ENCODE measurements around the gene STK32A. TPM values are rescaled to one million over a fixed set of nuclear protein-coding genes. Genes with fewer than 3 reads are reported as not detected.
A peak's percentile ranks its signal among the peaks of the same experiment; 100 is the strongest.

The STK32A gene
- total and polyA plus RNA-seq, 2 experiments from 2014 or later = 2.4 to 2.8 TPM

DNA sequence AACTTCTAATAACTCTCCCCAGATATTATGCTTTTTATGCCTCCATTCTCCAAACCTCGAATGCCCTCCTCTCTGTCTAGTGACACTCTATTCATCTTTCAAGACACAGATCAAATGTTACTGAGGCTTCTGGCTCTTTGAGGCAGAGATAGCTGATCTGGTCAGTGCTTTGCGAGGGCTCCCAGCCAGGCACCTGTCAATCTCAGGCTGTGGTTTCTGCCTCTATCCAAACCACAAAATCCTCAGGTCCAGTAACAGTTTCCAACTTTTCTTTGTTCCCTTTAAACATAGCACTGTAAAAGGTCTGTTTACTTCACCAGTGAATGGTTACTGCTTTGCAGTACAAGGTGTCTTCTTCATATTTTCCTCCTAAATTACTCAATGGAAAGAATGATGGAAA is 11.5 kb upstream of the STK32A start:
- Mint-ChIP-seq H3K27ac (no peak overlapping the region), H3K4me1 (peaks cover 10% of the 10 kb centered on the region), H3K9me3 (no peaks in the 10 kb centered on the region), H3K4me3 (no peak overlapping the region), H3K27me3 (ENCODE audit: insufficient read depth, low read depth, poor library complexity) (no peaks in the 10 kb centered on the region), H3K36me3 (ENCODE audit: low read depth) (no peaks in the 10 kb centered on the region)
- no peak overlapping the region for H3K4me3 ChIP-seq
- H3K4me2 ChIP-seq = peak overlapping the region; percentile 50
- no peaks in the 10 kb centered on the region for H3K9me2 ChIP-seq (ENCODE audit: insufficient read depth)
- H3K27ac ChIP-seq (ENCODE audit: low read depth) = no peak overlapping the region
- H3K4me1 ChIP-seq (ENCODE audit: insufficient read depth) = peaks cover 14% of the 10 kb centered on the region
- no peak for TF ChIP-seq ZNF114 (CRISPR knock-in tag; IDR thresholded peaks at IDR 0.05)
- TF ChIP-seq, protein P1, sequence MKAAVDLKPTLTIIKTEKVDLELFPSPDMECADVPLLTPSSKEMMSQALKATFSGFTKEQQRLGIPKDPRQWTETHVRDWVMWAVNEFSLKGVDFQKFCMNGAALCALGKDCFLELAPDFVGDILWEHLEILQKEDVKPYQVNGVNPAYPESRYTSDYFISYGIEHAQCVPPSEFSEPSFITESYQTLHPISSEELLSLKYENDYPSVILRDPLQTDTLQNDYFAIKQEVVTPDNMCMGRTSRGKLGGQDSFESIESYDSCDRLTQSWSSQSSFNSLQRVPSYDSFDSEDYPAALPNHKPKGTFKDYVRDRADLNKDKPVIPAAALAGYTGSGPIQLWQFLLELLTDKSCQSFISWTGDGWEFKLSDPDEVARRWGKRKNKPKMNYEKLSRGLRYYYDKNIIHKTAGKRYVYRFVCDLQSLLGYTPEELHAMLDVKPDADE (IDR thresholded peaks at IDR 0.05) = no peak
- no peak for TF ChIP-seq EZH2 (IDR thresholded peaks at IDR 0.05; ENCODE audit: low read depth, unreplicated experiment)
- TF ChIP-seq, protein P2, sequence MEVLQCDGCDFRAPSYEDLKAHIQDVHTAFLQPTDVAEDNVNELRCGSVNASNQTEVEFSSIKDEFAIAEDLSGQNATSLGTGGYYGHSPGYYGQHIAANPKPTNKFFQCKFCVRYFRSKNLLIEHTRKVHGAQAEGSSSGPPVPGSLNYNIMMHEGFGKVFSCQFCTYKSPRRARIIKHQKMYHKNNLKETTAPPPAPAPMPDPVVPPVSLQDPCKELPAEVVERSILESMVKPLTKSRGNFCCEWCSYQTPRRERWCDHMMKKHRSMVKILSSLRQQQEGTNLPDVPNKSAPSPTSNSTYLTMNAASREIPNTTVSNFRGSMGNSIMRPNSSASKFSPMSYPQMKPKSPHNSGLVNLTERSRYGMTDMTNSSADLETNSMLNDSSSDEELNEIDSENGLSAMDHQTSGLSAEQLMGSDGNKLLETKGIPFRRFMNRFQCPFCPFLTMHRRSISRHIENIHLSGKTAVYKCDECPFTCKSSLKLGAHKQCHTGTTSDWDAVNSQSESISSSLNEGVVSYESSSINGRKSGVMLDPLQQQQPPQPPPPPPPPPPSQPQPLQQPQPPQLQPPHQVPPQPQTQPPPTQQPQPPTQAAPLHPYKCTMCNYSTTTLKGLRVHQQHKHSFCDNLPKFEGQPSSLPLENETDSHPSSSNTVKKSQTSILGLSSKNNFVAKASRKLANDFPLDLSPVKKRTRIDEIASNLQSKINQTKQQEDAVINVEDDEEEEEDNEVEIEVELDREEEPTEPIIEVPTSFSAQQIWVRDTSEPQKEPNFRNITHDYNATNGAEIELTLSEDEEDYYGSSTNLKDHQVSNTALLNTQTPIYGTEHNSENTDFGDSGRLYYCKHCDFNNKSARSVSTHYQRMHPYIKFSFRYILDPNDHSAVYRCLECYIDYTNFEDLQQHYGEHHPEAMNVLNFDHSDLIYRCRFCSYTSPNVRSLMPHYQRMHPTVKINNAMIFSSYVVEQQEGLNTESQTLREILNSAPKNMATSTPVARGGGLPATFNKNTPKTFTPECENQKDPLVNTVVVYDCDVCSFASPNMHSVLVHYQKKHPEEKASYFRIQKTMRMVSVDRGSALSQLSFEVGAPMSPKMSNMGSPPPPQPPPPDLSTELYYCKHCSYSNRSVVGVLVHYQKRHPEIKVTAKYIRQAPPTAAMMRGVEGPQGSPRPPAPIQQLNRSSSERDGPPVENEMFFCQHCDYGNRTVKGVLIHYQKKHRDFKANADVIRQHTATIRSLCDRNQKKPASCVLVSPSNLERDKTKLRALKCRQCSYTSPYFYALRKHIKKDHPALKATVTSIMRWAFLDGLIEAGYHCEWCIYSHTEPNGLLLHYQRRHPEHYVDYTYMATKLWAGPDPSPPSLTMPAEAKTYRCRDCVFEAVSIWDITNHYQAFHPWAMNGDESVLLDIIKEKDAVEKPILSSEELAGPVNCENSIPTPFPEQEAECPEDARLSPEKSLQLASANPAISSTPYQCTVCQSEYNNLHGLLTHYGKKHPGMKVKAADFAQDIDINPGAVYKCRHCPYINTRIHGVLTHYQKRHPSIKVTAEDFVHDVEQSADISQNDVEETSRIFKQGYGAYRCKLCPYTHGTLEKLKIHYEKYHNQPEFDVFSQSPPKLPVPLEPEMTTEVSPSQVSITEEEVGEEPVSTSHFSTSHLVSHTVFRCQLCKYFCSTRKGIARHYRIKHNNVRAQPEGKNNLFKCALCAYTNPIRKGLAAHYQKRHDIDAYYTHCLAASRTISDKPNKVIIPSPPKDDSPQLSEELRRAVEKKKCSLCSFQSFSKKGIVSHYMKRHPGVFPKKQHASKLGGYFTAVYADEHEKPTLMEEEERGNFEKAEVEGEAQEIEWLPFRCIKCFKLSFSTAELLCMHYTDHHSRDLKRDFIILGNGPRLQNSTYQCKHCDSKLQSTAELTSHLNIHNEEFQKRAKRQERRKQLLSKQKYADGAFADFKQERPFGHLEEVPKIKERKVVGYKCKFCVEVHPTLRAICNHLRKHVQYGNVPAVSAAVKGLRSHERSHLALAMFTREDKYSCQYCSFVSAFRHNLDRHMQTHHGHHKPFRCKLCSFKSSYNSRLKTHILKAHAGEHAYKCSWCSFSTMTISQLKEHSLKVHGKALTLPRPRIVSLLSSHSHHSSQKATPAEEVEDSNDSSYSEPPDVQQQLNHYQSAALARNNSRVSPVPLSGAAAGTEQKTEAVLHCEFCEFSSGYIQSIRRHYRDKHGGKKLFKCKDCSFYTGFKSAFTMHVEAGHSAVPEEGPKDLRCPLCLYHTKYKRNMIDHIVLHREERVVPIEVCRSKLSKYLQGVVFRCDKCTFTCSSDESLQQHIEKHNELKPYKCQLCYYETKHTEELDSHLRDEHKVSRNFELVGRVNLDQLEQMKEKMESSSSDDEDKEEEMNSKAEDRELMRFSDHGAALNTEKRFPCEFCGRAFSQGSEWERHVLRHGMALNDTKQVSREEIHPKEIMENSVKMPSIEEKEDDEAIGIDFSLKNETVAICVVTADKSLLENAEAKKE (CRISPR knock-in tag; IDR thresholded peaks at IDR 0.05) = no peak
- TF ChIP-seq JUNB (IDR thresholded peaks at IDR 0.05; ENCODE audit: unreplicated experiment) = no peak
- TF ChIP-seq EZH2phosphoT487 (IDR thresholded peaks at IDR 0.05; ENCODE audit: unreplicated experiment) = no peak
- TF ChIP-seq, protein P3, sequence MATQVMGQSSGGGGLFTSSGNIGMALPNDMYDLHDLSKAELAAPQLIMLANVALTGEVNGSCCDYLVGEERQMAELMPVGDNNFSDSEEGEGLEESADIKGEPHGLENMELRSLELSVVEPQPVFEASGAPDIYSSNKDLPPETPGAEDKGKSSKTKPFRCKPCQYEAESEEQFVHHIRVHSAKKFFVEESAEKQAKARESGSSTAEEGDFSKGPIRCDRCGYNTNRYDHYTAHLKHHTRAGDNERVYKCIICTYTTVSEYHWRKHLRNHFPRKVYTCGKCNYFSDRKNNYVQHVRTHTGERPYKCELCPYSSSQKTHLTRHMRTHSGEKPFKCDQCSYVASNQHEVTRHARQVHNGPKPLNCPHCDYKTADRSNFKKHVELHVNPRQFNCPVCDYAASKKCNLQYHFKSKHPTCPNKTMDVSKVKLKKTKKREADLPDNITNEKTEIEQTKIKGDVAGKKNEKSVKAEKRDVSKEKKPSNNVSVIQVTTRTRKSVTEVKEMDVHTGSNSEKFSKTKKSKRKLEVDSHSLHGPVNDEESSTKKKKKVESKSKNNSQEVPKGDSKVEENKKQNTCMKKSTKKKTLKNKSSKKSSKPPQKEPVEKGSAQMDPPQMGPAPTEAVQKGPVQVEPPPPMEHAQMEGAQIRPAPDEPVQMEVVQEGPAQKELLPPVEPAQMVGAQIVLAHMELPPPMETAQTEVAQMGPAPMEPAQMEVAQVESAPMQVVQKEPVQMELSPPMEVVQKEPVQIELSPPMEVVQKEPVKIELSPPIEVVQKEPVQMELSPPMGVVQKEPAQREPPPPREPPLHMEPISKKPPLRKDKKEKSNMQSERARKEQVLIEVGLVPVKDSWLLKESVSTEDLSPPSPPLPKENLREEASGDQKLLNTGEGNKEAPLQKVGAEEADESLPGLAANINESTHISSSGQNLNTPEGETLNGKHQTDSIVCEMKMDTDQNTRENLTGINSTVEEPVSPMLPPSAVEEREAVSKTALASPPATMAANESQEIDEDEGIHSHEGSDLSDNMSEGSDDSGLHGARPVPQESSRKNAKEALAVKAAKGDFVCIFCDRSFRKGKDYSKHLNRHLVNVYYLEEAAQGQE (IDR thresholded peaks at IDR 0.05; ENCODE audit: unreplicated experiment) = no peak
- no peak for TF ChIP-seq POLR2AphosphoS5 (IDR thresholded peaks at IDR 0.05; ENCODE audit: low read depth)
- TF ChIP-seq CTCF (conservative IDR thresholded peaks at IDR 0.05; ENCODE audit: low read depth in 2 of 2) = no peak
- no peak for TF ChIP-seq STAT1 (IDR thresholded peaks at IDR 0.05; ENCODE audit: unreplicated experiment)
- no peak for TF ChIP-seq ZNF331 (CRISPR knock-in tag; IDR thresholded peaks at IDR 0.05; ENCODE audit: low read depth)
- TF ChIP-seq CREB1 (CRISPR knock-in tag; IDR thresholded peaks at IDR 0.05; ENCODE audit: low read depth) = no peak
- TF ChIP-seq NANOG (IDR thresholded peaks at IDR 0.05; ENCODE audit: borderline replicate concordance) = no peak
- H4K20me1 ChIP-seq (replicated peaks; ENCODE audit: insufficient read depth) = no peaks in the 10 kb centered on the region
- no peaks in the 10 kb centered on the region for H3K79me2 ChIP-seq (replicated peaks; ENCODE audit: insufficient read depth)
- DNase-seq (ENCODE audit: low spot score) (no peak), ATAC-seq (peak; percentile 34; the same call in 1 of the 3 replicates)
- H3K36me3 ChIP-seq (ENCODE audit: insufficient read depth) = no peaks in the 10 kb centered on the region
- no peak overlapping the region for H2AFZ ChIP-seq
- no peaks in the 10 kb centered on the region for H3K27me3 ChIP-seq (ENCODE audit: insufficient read depth)
- H3F3A ChIP-seq (replicated peaks; ENCODE audit: low read depth) = no peaks in the 10 kb centered on the region
